HCT116 (cell line): ENCODE measurements around the gene TBC1D26. TPM values are rescaled to one million over a fixed set of nuclear protein-coding genes. Genes with fewer than 3 reads are reported as not detected.

ENCODE experiments used
- ATAC-seq: fragments of 200-7000 bp; cut with Tn5 transposase; 2 replicates; pipeline ENCODE4 v1.9.1; 2020; ENCODE audit warnings: mild to moderate bottlenecking, moderate library complexity
- BruUV-seq: library from RNA; stranded (reverse); fragments of 400-500 nt; replicated peaks from 2 replicates; lab custom pipeline; 2021; lab: Mats Ljungman, UMichigan
- CTCF ChIA-PET: fragments of 300-600 bp; sonication (Branson Sonifier 250); formaldehyde crosslinking; loops from one replicate; lab custom pipeline; 2021; ENCODE audit warnings: antibody characterized with exemption; lab: Charles Lee
- POLR2A ChIA-PET: fragments of 300-600, 350-600 bp; sonication (Branson Sonifier 250); formaldehyde crosslinking; loops from one replicate; lab custom pipeline; 2021; ENCODE audit warnings: antibody characterized with exemption; lab: Charles Lee
- RAD21 ChIA-PET, 2 experiments: fragments of 300-600 bp; sonication (Branson Sonifier 250); formaldehyde crosslinking; loops; one replicate each; lab custom pipeline; 2023; ENCODE audit warnings: low total read pairs in 2 of 2; ENCODE audit not compliant: uncharacterized antibody in 2 of 2, unreplicated experiment in 2 of 2, low non-redundant PET in 1 of 2; lab: Charles Lee
- DNase-seq: peaks from one replicate; pipeline ENCODE4 v3.0.0-alpha.2; 2010; ENCODE audit warnings: low read depth, low spot score
- H2AFZ ChIP-seq: fragments of 200-600 bp; shearing (Covaris generic), sonication (generic); 2 replicates; pipeline ENCODE4 v1.6.1; 2017; ENCODE audit warnings: low read depth, mixed run types, mixed read lengths, antibody characterized with exemption, low read length; ENCODE audit not compliant: poor library complexity, severe bottlenecking
- H3K27ac ChIP-seq: 2 replicates; pipeline ENCODE4 v1.5.1; 2012; ENCODE audit warnings: low read depth, low read length
- H3K27me3 ChIP-seq: fragments of 200-600 bp; sonication (generic); 2 replicates; pipeline ENCODE4 v1.6.1; 2016; ENCODE audit warnings: mixed run types, low read length, mixed read lengths; ENCODE audit not compliant: insufficient read depth
- H3K36me3 ChIP-seq, 2 experiments: fragments of 200-500 bp in 1 of 2; fragments of 200-600 bp in 1 of 2; sonication (Bioruptor generic) in 1 of 2; sonication (generic) in 1 of 2; 2 replicates each; pipeline versions ENCODE4 v1.5.1 to v1.6.1; 2014 to 2016; ENCODE audit warnings: low read length in 2 of 2, inconsistent platforms in 1 of 2, mixed read lengths in 1 of 2, mixed run types in 1 of 2; ENCODE audit not compliant: insufficient read depth in 2 of 2, control insufficient read depth in 1 of 2
- H3K4me1 ChIP-seq, 2 experiments: fragments of 200-600 bp in 1 of 2; sonication (generic) in 1 of 2; 2 replicates each; pipeline versions ENCODE4 v1.5.1 to v1.6.1; 2012 to 2017; ENCODE audit warnings: low read length in 2 of 2, inconsistent platforms in 1 of 2, mild to moderate bottlenecking in 1 of 2, mixed read lengths in 1 of 2, mixed run types in 1 of 2, moderate library complexity in 1 of 2; ENCODE audit not compliant: insufficient read depth in 2 of 2, control insufficient read depth in 1 of 2
- H3K4me2 ChIP-seq: fragments of 200-600 bp; sonication (generic); 2 replicates; pipeline ENCODE4 v1.6.1; 2017; ENCODE audit warnings: mixed run types, low read length, mixed read lengths
- H3K4me3 ChIP-seq, 2 experiments: fragments of 200-600 bp in 1 of 2; sonication (generic) in 1 of 2; replicated peaks in 1 of 2; 2 replicates each; pipeline ENCODE4 v1.5.1; 2011 to 2016; ENCODE audit warnings: low read length in 2 of 2, control low read depth in 1 of 2, low read depth in 1 of 2, mild to moderate bottlenecking in 1 of 2, mixed read lengths in 1 of 2, mixed run types in 1 of 2
- H3K79me2 ChIP-seq: fragments of 200-600 bp; sonication (generic); 2 replicates; pipeline ENCODE4 v1.6.1; 2017; ENCODE audit warnings: mild to moderate bottlenecking, mixed run types, low read length, moderate library complexity, mixed read lengths; ENCODE audit not compliant: insufficient read depth
- H3K9ac ChIP-seq: fragments of 200-600 bp; sonication (generic); 2 replicates; pipeline ENCODE4 v1.6.1; 2016; ENCODE audit warnings: low read length, mixed read lengths
- H3K9me2 ChIP-seq: fragments of 200-600 bp; sonication (generic), shearing (Covaris generic); 2 replicates; pipeline ENCODE4 v1.6.1; 2017; ENCODE audit warnings: mixed run types, mild to moderate bottlenecking, moderate library complexity; ENCODE audit not compliant: insufficient read depth
- H3K9me3 ChIP-seq, 2 experiments: fragments of 200-500 bp in 1 of 2; fragments of 200-600 bp in 1 of 2; sonication (Bioruptor generic) in 1 of 2; sonication (generic) in 1 of 2; 2 replicates each; pipeline ENCODE4 v1.6.1; 2014 to 2017; ENCODE audit warnings: low read length in 2 of 2, mixed read lengths in 2 of 2, inconsistent platforms in 1 of 2, low read depth in 1 of 2, mild to moderate bottlenecking in 1 of 2, mixed run types in 1 of 2, moderate library complexity in 1 of 2; ENCODE audit not compliant: control insufficient read depth in 1 of 2, insufficient read depth in 1 of 2
- H4K20me1 ChIP-seq: fragments of 200-600 bp; sonication (generic), shearing (Covaris generic); 2 replicates; pipeline ENCODE4 v1.6.1; 2017; ENCODE audit warnings: mixed run types, mild to moderate bottlenecking, moderate library complexity; ENCODE audit not compliant: insufficient read depth
- ATF3 ChIP-seq: IDR thresholded peaks from 2 replicates; pipeline ENCODE4 v1.6.1; 2012
- EGR1 ChIP-seq: IDR thresholded peaks from 2 replicates; pipeline ENCODE4 v1.6.1; 2012; ENCODE audit warnings: low read depth
- ELF1 ChIP-seq: IDR thresholded peaks from 2 replicates; pipeline ENCODE4 v1.6.1; 2012; ENCODE audit warnings: low read depth, borderline replicate concordance
- FOSL1 ChIP-seq: IDR thresholded peaks from 2 replicates; pipeline ENCODE4 v1.6.1; 2012; ENCODE audit warnings: low read depth
- JUND ChIP-seq: IDR thresholded peaks from 2 replicates; pipeline ENCODE4 v1.6.1; 2012
- SIN3A ChIP-seq: IDR thresholded peaks from 2 replicates; pipeline ENCODE4 v1.6.1; 2012; ENCODE audit warnings: low read depth
- SRF ChIP-seq: IDR thresholded peaks from 2 replicates; pipeline ENCODE4 v1.6.1; 2012; ENCODE audit warnings: low read depth
- TCF7L2 ChIP-seq: IDR thresholded peaks from 2 replicates; pipeline ENCODE4 v1.7.0; 2011; ENCODE audit warnings: borderline replicate concordance, inconsistent platforms; ENCODE audit not compliant: insufficient read depth, insufficient read length; ENCODE audit errors: extremely low read depth
- YY1 ChIP-seq: IDR thresholded peaks from 2 replicates; pipeline ENCODE4 v1.6.1; 2011; ENCODE audit warnings: low read length, low read depth, moderate library complexity, mild to moderate bottlenecking; ENCODE audit not compliant: insufficient replicate concordance; ENCODE audit errors: extremely low read depth
- ZBTB33 ChIP-seq: IDR thresholded peaks from 2 replicates; pipeline ENCODE4 v1.6.1; 2011; ENCODE audit warnings: mild to moderate bottlenecking, low read length, moderate library complexity; ENCODE audit not compliant: insufficient replicate concordance; ENCODE audit errors: extremely low read depth
- ZFX ChIP-seq: fragments of 450-650 bp; IDR thresholded peaks from 2 replicates; pipeline ENCODE4 v1.6.1; 2017
- ZNF274 ChIP-seq: fragments of 200-500 bp; sonication (Bioruptor generic); IDR thresholded peaks from 2 replicates; pipeline ENCODE4 v1.6.1; 2014; ENCODE audit warnings: mild to moderate bottlenecking, low read depth, low read length, inconsistent platforms
- intact Hi-C: fragments of 100-400 bp; cut with micrococcal nuclease; formaldehyde crosslinking; loops from 2 replicates; pipeline ENCODE4 v1.10.0; 2022
- total RNA-seq: library from RNA; stranded (reverse); gene quantifications from one replicate; pipeline ENCODE4 v1.2.1, GENCODE V29; 2021; ENCODE audit not compliant: unreplicated experiment
- TF ChIP-seq, protein P1 (sequence below), 3 experiments: fragments of 200-600 bp in 1 of 3; sonication (generic) in 1 of 3; IDR thresholded peaks in 2 of 3; conservative IDR thresholded peaks in 1 of 3; 2 replicates each; pipeline ENCODE4 v1.5.1; 2012 to 2017; ENCODE audit warnings: low read depth in 2 of 3, low read length in 2 of 3, antibody characterized with exemption in 1 of 3, borderline replicate concordance in 1 of 3, control low read depth in 1 of 3, mild to moderate bottlenecking in 1 of 3, mixed read lengths in 1 of 3, mixed run types in 1 of 3, moderate library complexity in 1 of 3; ENCODE audit not compliant: insufficient read depth in 1 of 3

The TBC1D26 gene
- total RNA-seq, 1 experiment from 2014 or later, result 1.1 TPM

DNA sequence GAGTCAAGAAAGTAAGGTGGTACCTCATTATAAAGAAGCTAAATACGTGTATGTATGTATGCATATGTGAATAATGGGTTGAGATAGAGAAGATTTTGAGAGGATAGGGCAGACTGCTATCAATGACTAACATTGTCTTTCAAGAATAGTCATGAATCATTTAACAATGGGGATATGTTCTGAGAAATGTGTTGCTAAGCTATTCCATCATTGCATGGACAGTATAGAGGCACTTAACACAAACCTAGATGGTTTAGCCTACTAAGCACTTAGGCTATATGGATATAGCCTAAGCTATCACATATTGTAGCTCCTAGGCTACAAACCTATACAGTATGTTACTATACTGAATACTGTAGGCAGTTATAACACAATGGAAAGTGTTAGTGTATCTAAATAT is 45.2 kb downstream of the TBC1D26 start:
- DNase-seq (no peak), ATAC-seq (no peak)
- no peaks in the 10 kb centered on the region for H4K20me1 ChIP-seq
- H3K4me1 ChIP-seq, result no peaks in the 10 kb centered on the region
- no peak overlapping the region for H2AFZ ChIP-seq
- POLR2A ChIA-PET, result no interaction called here
- H3K9me2 ChIP-seq, result no peaks in the 10 kb centered on the region
- H3K27ac ChIP-seq, result no peak overlapping the region
- H3K27me3 ChIP-seq, result no peaks in the 10 kb centered on the region
- CTCF ChIA-PET, result no interaction called here
- H3K79me2 ChIP-seq, result no peaks in the 10 kb centered on the region
- H3K4me3 ChIP-seq, result no peak overlapping the region
- no peaks in the 10 kb centered on the region for H3K36me3 ChIP-seq
- BruUV-seq, result no TSS peak
- H3K9ac ChIP-seq, result no peak overlapping the region
- intact Hi-C loops, result no loop called here
- no peak overlapping the region for H3K4me2 ChIP-seq
- RAD21 ChIA-PET, result no interaction called here
- TF ChIP-seq ZNF274 (no peak), TCF7L2 (no peak), FOSL1 (no peak), JUND (no peak), ELF1 (no peak), ATF3 (no peak), SRF (no peak), YY1 (no peak), SIN3A (no peak), ZFX (no peak), ZBTB33 (no peak), EGR1 (no peak)
- TF ChIP-seq, protein P1, sequence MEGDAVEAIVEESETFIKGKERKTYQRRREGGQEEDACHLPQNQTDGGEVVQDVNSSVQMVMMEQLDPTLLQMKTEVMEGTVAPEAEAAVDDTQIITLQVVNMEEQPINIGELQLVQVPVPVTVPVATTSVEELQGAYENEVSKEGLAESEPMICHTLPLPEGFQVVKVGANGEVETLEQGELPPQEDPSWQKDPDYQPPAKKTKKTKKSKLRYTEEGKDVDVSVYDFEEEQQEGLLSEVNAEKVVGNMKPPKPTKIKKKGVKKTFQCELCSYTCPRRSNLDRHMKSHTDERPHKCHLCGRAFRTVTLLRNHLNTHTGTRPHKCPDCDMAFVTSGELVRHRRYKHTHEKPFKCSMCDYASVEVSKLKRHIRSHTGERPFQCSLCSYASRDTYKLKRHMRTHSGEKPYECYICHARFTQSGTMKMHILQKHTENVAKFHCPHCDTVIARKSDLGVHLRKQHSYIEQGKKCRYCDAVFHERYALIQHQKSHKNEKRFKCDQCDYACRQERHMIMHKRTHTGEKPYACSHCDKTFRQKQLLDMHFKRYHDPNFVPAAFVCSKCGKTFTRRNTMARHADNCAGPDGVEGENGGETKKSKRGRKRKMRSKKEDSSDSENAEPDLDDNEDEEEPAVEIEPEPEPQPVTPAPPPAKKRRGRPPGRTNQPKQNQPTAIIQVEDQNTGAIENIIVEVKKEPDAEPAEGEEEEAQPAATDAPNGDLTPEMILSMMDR (IDR thresholded peaks at IDR 0.05 in 2 of 3, conservative IDR thresholded peaks at IDR 0.05 in 1 of 3; ENCODE audit: borderline replicate concordance in 1 of 3, insufficient read depth in 1 of 3, low read depth in 2 of 3, low read length in 2 of 3), result no peak
- no peaks in the 10 kb centered on the region; a peak in 2 of 4 replicates for H3K9me3 ChIP-seq
